ENCODE results near the gene MAP3K5. TPM values are rescaled to one million over a fixed set of nuclear protein-coding genes. Genes with fewer than 3 reads are reported as not detected.
A peak's percentile ranks its signal among the peaks of the same experiment; 100 is the strongest.
"Not testable (repeated sequence)": the region's sequence is repeated elsewhere in the genome, so short reads cannot be mapped to it uniquely, and the experiment has no call there.

The MAP3K5 gene
- total RNA-seq, 2 experiments from 2014 or later, result 6.7 to 7.3 TPM

GRCh38 chr6:136599329-136600011 lies 192.8 kb downstream of the MAP3K5 start:
- POLR2A ChIA-PET, result interaction anchor here (0.6 kb wide), 1 partner anchor 594 kb away, joined by 3 read pairs; no protein-coding TSS in a partner anchor
- Mint-ChIP-seq H3K27ac (no peak overlapping the region), H3K27me3 (no peaks in the 10 kb centered on the region), H3K4me1 (peaks cover 7% of the 10 kb centered on the region), H3K36me3 (ENCODE audit: low read depth) (peaks cover 6% of the 10 kb centered on the region), H3K9me3 (ENCODE audit: low read depth) (no peaks in the 10 kb centered on the region), H3K4me3 (no peak overlapping the region)
- DNase-seq (no peak), ATAC-seq (no peak)
- intact Hi-C loops (cut with DNase I, micrococcal nuclease), result no loop called here
- CTCF ChIA-PET, result interaction anchor here (0.7 kb wide), 1 partner anchor 11 kb away, joined by 3 read pairs; no protein-coding TSS in a partner anchor

DNA sequence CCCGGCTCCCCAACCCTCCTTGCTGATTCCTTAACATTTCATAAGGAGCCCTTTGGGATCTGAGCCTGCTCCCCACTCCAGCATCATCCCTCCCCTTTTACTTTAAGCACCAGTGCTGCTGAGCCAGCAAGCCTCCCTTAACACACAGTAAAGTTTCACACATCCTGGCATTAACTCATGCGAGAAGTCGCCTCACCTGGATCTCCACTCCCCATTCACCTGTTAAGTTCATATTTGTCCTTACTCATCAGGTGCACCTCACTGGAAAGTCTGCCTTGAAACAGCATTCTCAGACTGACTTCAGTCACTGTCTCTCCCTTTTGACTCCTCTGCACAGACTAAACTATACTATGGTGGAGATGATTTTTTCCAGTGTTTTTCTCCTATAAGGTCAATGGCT lies 194.2 kb downstream of the MAP3K5 start:
- DNase-seq (no peak), ATAC-seq (no peak)
- H3K27ac Mint-ChIP-seq, result peak overlapping the region; percentile 9
- peaks cover 21% of the 10 kb centered on the region for H3K4me1 Mint-ChIP-seq
- H3K9me3 Mint-ChIP-seq (ENCODE audit: low read depth), result no peaks in the 10 kb centered on the region
- ChIA-PET POLR2A (no interaction called here), CTCF (interaction anchor here (0.5 kb wide), 1 partner anchor 119 kb away, joined by 3 read pairs; no protein-coding TSS in a partner anchor)
- no peak overlapping the region for H3K4me3 Mint-ChIP-seq
- H3K36me3 Mint-ChIP-seq (ENCODE audit: low read depth), result peaks cover 6% of the 10 kb centered on the region
- H3K27me3 Mint-ChIP-seq, result no peaks in the 10 kb centered on the region
- intact Hi-C loops (cut with DNase I, micrococcal nuclease), result no loop called here

DNA sequence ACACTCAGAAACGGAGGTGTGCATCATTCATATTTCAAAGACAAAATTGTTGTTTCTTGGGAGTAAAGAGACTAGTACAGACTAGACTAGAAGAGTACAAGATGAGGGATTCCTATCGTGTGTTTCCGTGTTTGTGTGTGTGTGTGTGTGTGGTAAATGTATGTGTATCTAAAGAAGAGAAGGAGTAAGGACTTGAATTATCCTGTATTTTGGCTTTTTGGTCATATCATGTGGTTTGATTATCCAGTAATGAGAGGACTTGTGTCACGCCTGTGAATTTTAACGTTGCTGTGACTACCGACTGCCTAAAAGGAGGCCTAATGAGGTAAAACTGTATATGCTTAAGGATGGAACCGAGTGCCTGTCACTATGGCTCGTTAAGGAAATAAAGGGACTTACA lies 197.6 kb downstream of the MAP3K5 start:
- DNase-seq (no peak), ATAC-seq (no peak)
- CTCF ChIA-PET, result interaction anchor here (0.8 to 1.9 kb wide), 5 partner anchors 9 to 198 kb away, joined by 3 to 12 read pairs (median 4); partner anchors contain the start of gene MAP3K5
- Mint-ChIP-seq H3K27me3 (no peaks in the 10 kb centered on the region), H3K4me1 (peaks cover 23% of the 10 kb centered on the region), H3K4me3 (peak overlapping the region; percentile 51), H3K36me3 (ENCODE audit: low read depth) (peaks cover 29% of the 10 kb centered on the region), H3K9me3 (ENCODE audit: low read depth) (peaks cover 5% of the 10 kb centered on the region), H3K27ac (peak overlapping the region; percentile 91)
- POLR2A ChIA-PET, result interaction anchor here (0.6 to 1.6 kb wide), 2 partner anchors 198 to 305 kb away, joined by 3 to 4 read pairs; partner anchors contain the start of genes BCLAF1 and MAP3K5
- intact Hi-C loops (cut with DNase I, micrococcal nuclease), result loop anchor here in 1 of 2 experiments (5.0 kb wide), 1 partner anchor 1097 kb away; the partner anchor contains the start of gene AHI1

DNA sequence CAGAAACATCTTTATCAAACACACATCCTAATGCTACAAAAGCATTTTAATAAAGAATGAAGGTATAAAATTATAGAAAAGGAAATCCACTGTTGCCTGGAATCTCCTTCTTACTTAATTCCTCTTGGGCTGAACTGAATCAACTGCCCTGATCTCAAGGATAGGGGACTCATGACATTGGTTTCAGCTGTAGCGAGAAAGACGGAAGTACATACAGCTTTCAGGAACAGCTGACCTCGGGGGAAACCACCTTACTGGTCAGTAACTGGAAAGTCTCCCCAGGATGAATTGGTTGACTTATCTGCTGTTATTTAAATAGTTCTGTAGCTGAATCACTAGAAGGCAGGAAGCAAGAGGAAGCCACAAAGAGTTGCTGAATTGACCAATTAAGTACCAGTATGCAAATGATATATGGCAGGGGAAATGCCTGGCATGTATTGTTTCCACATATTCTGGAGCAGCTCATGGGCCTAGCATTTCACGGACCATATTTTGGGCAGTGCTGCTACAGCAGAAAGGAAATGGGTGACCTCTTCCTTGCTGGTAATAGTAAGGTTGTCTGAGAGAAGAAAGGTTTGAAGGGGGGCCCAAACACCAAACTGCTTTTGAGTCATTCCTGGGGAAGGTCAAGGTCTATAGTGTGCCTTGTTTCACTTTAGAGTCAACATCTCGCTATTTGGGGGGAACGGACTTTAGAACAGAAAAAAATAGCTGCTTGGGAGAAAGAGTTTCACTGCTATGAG lies 198.4 kb downstream of the MAP3K5 start:
- DNase-seq (peak; percentile 70), ATAC-seq (peak; percentile 92)
- POLR2A ChIA-PET, result interaction anchor here (0.6 to 1.6 kb wide), 3 partner anchors 198 to 1095 kb away, joined by 3 to 4 read pairs (median 3); partner anchors contain the start of genes BCLAF1 and MAP3K5
- Mint-ChIP-seq H3K27me3 (no peaks in the 10 kb centered on the region), H3K4me1 (peaks cover 23% of the 10 kb centered on the region), H3K27ac (peak overlapping the region; percentile 91), H3K9me3 (ENCODE audit: low read depth) (peaks cover 5% of the 10 kb centered on the region), H3K36me3 (ENCODE audit: low read depth) (peaks cover 30% of the 10 kb centered on the region), H3K4me3 (peak overlapping the region; percentile 51)
- CTCF ChIA-PET, result interaction anchor here (0.7 to 1.9 kb wide), 10 partner anchors 8 to 301 kb away, joined by 3 to 12 read pairs (median 3); partner anchors contain the start of gene MAP3K5
- intact Hi-C loops (cut with DNase I, micrococcal nuclease), result loop anchor here in 1 of 2 experiments (1.0 to 5.0 kb wide), 2 partner anchors 198 to 1097 kb away; partner anchors contain the start of genes AHI1 and MAP3K5

- ChIA-PET POLR2A (interaction anchor here (1.6 kb wide), 1 partner anchor 199 kb away, joined by 4 read pairs; the partner anchor contains the start of gene MAP3K5), CTCF (interaction anchor here (0.8 to 1.9 kb wide), 4 partner anchors 9 to 199 kb away, joined by 3 to 12 read pairs (median 4); partner anchors contain the start of gene MAP3K5)
- no peaks in the 10 kb centered on the region for H3K27me3 Mint-ChIP-seq
- DNase-seq, result no peak
- H3K27ac Mint-ChIP-seq, result peak overlapping the region; percentile 91
- peaks cover 30% of the 10 kb centered on the region for H3K36me3 Mint-ChIP-seq (ENCODE audit: low read depth)
- H3K4me1 Mint-ChIP-seq, result peaks cover 23% of the 10 kb centered on the region
- H3K4me3 Mint-ChIP-seq, result no peak overlapping the region
- intact Hi-C loops (cut with DNase I, micrococcal nuclease), result loop anchor here in 1 of 2 experiments (1.0 to 5.0 kb wide), 2 partner anchors 199 to 1096 kb away; partner anchors contain the start of genes AHI1 and MAP3K5
- ATAC-seq, result peak; percentile 7
- peaks cover 5% of the 10 kb centered on the region for H3K9me3 Mint-ChIP-seq (ENCODE audit: low read depth)
These were observed 199.2 kb downstream of the MAP3K5 start for GRCh38 chr6:136592930-136593673.

DNA sequence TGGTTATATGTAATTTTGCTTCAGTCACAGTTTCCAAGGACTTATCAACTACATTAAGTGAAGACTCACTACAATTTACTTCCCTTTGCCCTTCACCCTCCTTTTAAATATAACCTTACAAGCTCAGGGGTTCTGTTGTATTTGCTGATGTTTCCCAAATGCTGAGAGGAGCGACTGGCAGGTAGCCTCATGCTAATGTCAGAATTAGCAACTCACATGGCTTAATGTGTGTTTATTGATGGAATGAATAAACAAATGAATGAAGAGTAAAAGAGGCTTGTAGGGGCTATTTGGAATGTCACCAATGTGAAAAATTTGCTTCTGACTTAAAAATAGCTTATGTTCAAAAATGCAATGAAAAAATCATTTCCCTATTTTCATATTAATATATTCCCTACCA lies 200.7 kb downstream of the MAP3K5 start:
- H3K27ac Mint-ChIP-seq, result no peak overlapping the region
- H3K4me3 Mint-ChIP-seq, result no peak overlapping the region
- H3K9me3 Mint-ChIP-seq (ENCODE audit: low read depth), result peaks cover 5% of the 10 kb centered on the region

GRCh38 chr6:136590846-136591245 lies 201.4 kb downstream of the MAP3K5 start:
- CTCF ChIA-PET; H3K27me3 Mint-ChIP-seq; H3K9me3 Mint-ChIP-seq (ENCODE audit: low read depth); POLR2A ChIA-PET; DNase-seq; ATAC-seq; H3K4me3 Mint-ChIP-seq: not testable (repeated sequence)
- intact Hi-C loops (cut with DNase I, micrococcal nuclease), result loop anchor here in 1 of 2 experiments (5.0 kb wide), 1 partner anchor 1094 kb away; the partner anchor contains the start of gene AHI1
- peaks cover 27% of the 10 kb centered on the region for H3K36me3 Mint-ChIP-seq (ENCODE audit: low read depth)
- peak overlapping the region; percentile 23 for H3K27ac Mint-ChIP-seq
- H3K4me1 Mint-ChIP-seq, result peaks cover 22% of the 10 kb centered on the region

More for the DNA sequence above, 200.7 kb downstream of the MAP3K5 start:
- CTCF ChIA-PET, result no interaction called here
- H3K4me1 Mint-ChIP-seq, result peaks cover 23% of the 10 kb centered on the region
- intact Hi-C loops (cut with DNase I, micrococcal nuclease), result loop anchor here in 1 of 2 experiments (5.0 kb wide), 1 partner anchor 1094 kb away; the partner anchor contains the start of gene AHI1
- ATAC-seq (no peak), DNase-seq (no peak)
- POLR2A ChIA-PET, result no interaction called here
- no peaks in the 10 kb centered on the region for H3K27me3 Mint-ChIP-seq
- H3K36me3 Mint-ChIP-seq (ENCODE audit: low read depth), result peaks cover 30% of the 10 kb centered on the region

- CTCF ChIA-PET, result interaction anchor here (1.8 kb wide), 1 partner anchor 205 kb away, joined by 5 read pairs; the partner anchor contains the start of gene MAP3K5
- intact Hi-C loops (cut with DNase I, micrococcal nuclease), result loop anchor here in 1 of 2 experiments (5.0 kb wide), 1 partner anchor 1510 kb away; no protein-coding TSS in a partner anchor
- DNase-seq (no peak), ATAC-seq (no peak)
- peaks cover 5% of the 10 kb centered on the region for H3K9me3 Mint-ChIP-seq (ENCODE audit: low read depth)
- H3K4me1 Mint-ChIP-seq, result no peaks in the 10 kb centered on the region
- H3K27ac Mint-ChIP-seq, result no peak overlapping the region
- H3K36me3 Mint-ChIP-seq (ENCODE audit: low read depth), result peaks cover 28% of the 10 kb centered on the region
- H3K4me3 Mint-ChIP-seq, result no peak overlapping the region
- POLR2A ChIA-PET, result no interaction called here
- H3K27me3 Mint-ChIP-seq, result no peaks in the 10 kb centered on the region
These were observed 204.8 kb downstream of the MAP3K5 start for GRCh38 chr6:136587527-136587926.

GRCh38 chr6:136586295-136586694 lies 206.0 kb downstream of the MAP3K5 start:
- H3K27me3 Mint-ChIP-seq, result no peaks in the 10 kb centered on the region
- H3K36me3 Mint-ChIP-seq (ENCODE audit: low read depth), result peaks cover 19% of the 10 kb centered on the region
- H3K27ac Mint-ChIP-seq, result peak overlapping the region; percentile 35
- ChIA-PET POLR2A (no interaction called here), CTCF (interaction anchor here (0.8 to 1.6 kb wide), 3 partner anchors 8 to 443 kb away, joined by 3 to 5 read pairs (median 3); no protein-coding TSS in a partner anchor)
- H3K4me1 Mint-ChIP-seq, result no peaks in the 10 kb centered on the region
- no peak for ATAC-seq
- intact Hi-C loops (cut with DNase I, micrococcal nuclease), result loop anchor here in 1 of 2 experiments (5.0 kb wide), 1 partner anchor 1509 kb away; no protein-coding TSS in a partner anchor
- H3K4me3 Mint-ChIP-seq, result no peak overlapping the region
- H3K9me3 Mint-ChIP-seq (ENCODE audit: low read depth), result peaks cover 5% of the 10 kb centered on the region
- DNase-seq, result no peak

GRCh38 chr6:136585523-136585922 lies 206.8 kb downstream of the MAP3K5 start:
- H3K27ac Mint-ChIP-seq; H3K9me3 Mint-ChIP-seq (ENCODE audit: low read depth); POLR2A ChIA-PET; DNase-seq; ATAC-seq; H3K4me1 Mint-ChIP-seq; H3K4me3 Mint-ChIP-seq; H3K27me3 Mint-ChIP-seq: not testable (repeated sequence)
- intact Hi-C loops (cut with DNase I, micrococcal nuclease), result loop anchor here in 1 of 2 experiments (5.0 kb wide), 1 partner anchor 1508 kb away; no protein-coding TSS in a partner anchor
- peaks cover 15% of the 10 kb centered on the region for H3K36me3 Mint-ChIP-seq (ENCODE audit: low read depth)
- CTCF ChIA-PET, result interaction anchor here (0.6 to 1.6 kb wide), 5 partner anchors 9 to 444 kb away, joined by 3 to 5 read pairs (median 3); partner anchors contain the start of gene MAP3K5

Data from activated CD4-positive, alpha-beta T cell treated with anti-CD3 and anti-CD28 coated beads for 36 hours (primary cell).